AG09309 (cell line): ENCODE results near the gene LFNG.

ENCODE experiments used
- DNase-seq: peaks from one replicate; pipeline ENCODE4 v3.0.0-alpha.2; 2010; ENCODE audit warnings: low read depth
- H3K4me3 ChIP-seq: 2 replicates; pipeline ENCODE4 v1.5.1; 2011; ENCODE audit warnings: mild to moderate bottlenecking, low read depth, low read length, moderate library complexity; ENCODE audit not compliant: control insufficient read depth
- CTCF ChIP-seq: IDR thresholded peaks from 2 replicates; pipeline ENCODE4 v1.5.1; 2011; ENCODE audit warnings: mild to moderate bottlenecking, low read depth, low read length, inconsistent platforms; ENCODE audit not compliant: insufficient read depth, control insufficient read depth; ENCODE audit errors: missing control alignments

Gene LFNG

GRCh38 chr7:2525658-2526630, 6.4 kb downstream of the LFNG start:
- no peak for DNase-seq
- no peak overlapping the region for H3K4me3 ChIP-seq
- no peak for TF ChIP-seq CTCF

- no peak for TF ChIP-seq CTCF
- H3K4me3 ChIP-seq = no peak overlapping the region
- DNase-seq = no peak
These were observed 7.3 kb downstream of the LFNG start for GRCh38 chr7:2526659-2527504.

GRCh38 chr7:2527505-2528467, 8.2 kb downstream of the LFNG start:
- DNase-seq = no peak
- no peak for TF ChIP-seq CTCF

GRCh38 chr7:2528481-2529095, 9.0 kb downstream of the LFNG start:
- no peak overlapping the region for H3K4me3 ChIP-seq
- TF ChIP-seq CTCF = no peak
- no peak for DNase-seq

More at GRCh38 chr7:2527505-2528467, 8.2 kb downstream of the LFNG start:
- no peak overlapping the region for H3K4me3 ChIP-seq

- DNase-seq = no peak
- no peak overlapping the region for H3K4me3 ChIP-seq
- TF ChIP-seq CTCF = no peak
These were observed 9.8 kb downstream of the LFNG start for GRCh38 chr7:2529161-2530070.
